Activated CD4-positive, alpha-beta T cell treated with anti-CD3 and anti-CD28 coated beads for 4 hours (primary cell): ENCODE data around the gene TMEM145.

ENCODE experiments used
- DNase-seq, 2 donors: peaks; one replicate each; pipeline ENCODE4 v3.0.0-alpha.2; 2020

TMEM145 gene

DNA sequence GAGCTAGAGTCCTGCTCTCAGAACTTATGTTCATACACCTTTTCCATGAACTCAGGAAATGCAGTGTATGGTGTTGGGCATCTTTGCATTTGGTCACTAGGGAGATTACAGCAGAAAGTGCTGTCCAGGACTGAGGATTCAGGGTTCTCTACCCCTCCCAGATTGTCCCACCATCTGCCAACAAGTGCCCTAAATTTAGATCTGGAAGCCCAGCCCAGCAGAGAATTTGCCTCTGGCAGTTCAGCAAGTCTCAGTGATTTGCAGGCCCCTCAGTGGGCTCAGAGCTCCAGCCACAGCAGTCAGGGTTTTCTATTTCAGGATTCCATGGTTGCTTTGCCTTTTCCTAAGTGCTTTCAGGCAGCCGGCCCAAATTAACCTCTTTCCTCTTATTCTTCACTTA lies 53.6 kb downstream of the TMEM145 start:
- DNase-seq: no peak

DNA sequence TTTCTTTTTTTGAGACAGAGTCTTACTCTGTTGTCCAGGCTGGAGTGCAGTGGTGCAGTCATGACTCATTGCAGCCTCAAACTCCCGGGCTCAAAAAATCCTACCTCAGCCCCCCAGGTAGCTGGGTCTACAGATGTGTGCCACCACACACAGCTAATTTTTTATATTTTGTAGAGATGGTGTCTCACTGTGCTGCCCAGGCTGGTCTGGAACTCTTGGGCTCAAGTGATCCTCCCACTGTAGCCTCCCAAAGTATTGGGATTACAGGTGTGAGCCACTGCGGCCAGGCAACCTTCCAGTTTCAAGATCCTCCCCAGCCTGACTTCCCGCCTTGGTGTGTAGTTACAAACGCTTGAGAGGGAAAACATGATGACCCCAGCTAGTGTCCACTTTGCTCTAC lies 54.8 kb downstream of the TMEM145 start:
- DNase-seq: no peak

DNA sequence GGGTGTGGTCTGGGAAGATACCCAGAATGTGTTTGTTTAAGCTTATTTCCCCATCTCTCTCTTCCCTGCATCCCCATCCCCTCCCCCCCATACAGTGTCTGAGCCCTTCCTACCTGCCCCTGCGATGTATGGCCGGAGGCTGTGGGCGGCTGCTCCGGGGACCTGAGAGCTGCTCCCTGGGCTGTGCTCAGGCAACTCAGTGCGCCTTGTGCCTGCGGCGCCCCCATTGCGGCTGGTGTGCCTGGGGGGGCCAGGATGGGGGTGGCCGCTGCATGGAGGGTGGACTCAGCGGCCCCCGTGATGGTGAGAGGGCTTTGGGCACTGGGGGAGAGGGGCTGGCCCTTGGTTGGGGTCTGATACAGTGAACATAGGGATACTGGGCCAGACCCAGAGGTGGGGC lies 55.3 kb downstream of the TMEM145 start:
- DNase-seq: no peak

DNA sequence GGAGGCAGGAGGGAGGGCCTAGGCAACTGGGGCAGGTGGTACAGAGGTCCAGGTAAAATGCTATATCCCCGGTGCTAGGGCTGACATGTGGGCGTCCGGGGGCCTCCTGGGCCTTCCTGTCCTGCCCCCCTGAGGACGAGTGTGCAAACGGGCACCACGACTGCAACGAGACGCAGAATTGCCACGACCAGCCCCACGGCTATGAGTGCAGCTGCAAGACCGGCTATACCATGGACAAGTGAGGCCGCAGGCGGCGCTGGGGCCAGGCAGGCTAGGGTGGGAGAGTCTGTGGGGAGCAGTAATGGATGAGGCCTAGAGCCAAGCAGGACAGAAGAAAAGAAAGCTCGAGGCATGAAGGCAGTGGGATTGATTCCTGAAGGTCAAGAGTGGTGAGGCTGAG lies 55.7 kb downstream of the TMEM145 start:
- DNase-seq: no peak

DNA sequence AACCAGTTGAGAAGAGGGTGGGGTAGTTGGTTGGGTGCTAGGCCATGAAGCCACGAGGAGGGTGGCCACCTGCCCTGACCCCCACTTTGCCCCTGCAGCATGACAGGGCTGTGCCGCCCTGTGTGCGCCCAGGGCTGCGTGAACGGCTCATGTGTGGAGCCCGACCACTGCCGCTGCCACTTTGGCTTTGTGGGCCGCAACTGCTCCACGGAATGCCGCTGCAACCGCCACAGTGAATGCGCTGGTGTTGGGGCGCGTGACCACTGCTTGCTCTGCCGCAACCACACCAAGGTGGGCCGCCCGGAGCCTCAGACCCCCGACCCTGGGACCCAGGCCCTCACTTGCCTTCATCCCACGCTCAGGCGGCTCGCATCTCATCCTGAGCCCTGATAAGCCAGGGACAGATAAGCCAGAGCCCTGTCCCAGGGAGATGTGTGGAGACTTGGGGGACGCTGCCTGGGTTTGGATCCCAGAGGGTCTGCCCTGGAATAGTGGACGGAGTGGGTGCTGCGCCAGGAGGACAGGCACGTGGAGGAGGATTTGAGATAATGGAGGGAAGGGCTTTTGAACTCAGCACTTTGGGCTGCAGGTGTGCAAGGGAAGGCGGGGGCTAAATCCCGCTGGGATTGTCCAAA lies 56.4 kb downstream of the TMEM145 start:
- no peak for DNase-seq

DNA sequence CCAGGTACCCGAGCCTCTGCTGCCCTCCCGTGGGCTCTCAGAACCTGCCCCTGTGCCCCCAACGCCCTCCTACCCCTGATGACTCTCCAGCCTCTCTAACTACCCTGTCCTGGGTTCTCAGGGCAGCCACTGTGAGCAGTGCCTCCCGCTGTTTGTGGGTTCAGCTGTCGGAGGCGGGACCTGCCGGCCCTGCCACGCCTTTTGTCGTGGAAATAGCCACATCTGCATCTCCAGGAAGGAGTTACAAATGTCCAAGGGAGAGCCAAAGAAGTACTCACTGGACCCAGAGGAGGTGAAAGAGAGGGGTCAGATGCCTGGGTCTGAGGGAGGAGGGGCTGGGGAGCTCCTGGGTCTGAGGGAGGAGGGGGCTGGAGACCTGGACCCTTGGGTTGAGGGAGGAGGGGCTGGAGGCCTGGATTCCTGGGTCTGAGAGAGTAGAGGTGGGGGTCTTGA lies 57.0 kb downstream of the TMEM145 start:
- DNase-seq: no peak

DNA sequence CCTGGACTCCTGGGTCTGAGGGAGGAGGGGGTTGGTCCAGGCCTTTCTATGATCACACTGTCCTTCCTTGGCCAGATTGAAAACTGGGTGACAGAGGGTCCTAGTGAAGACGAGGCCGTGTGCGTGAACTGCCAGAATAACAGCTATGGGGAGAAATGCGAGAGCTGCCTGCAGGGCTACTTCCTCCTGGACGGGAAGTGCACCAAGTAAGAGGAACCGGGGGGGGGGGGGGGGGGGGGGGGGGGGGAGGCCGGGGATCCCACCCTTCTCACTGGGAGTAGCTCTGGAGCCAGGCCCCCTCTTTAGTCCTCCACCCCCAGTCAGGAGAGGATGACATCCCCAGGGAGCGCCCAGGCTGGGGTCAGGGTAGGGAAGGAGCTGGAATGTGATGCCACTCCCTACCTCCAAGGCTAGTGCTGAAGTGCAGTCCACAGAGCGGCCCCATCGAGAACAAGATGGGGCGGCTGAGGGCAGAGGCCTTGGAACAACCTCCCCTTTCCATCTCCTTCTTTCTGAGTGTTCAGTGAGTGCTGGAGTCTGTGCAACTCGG lies 57.6 kb downstream of the TMEM145 start:
- no peak for DNase-seq
